OCI-LY7 (cell line): ENCODE results near the gene HERC3.

Experiments used
- CTCF ChIP-seq: fragments of 200-600 bp; sonication (generic); conservative IDR thresholded peaks from 2 replicates; pipeline ENCODE4 v1.5.1; 2014; ENCODE audit warnings: mild to moderate bottlenecking, antibody characterized with exemption, low read length, moderate library complexity, mixed read lengths
- EZH2phosphoT487 ChIP-seq: fragments of 200-600 bp; sonication (generic); IDR thresholded peaks from 2 replicates; pipeline ENCODE4 v1.6.1; 2018; ENCODE audit warnings: low read depth, borderline replicate concordance, mild to moderate bottlenecking, mixed run types, antibody characterized with exemption, low read length, moderate library complexity, mixed read lengths

GRCh38 chr4:88690355-88690754 is 98.1 kb downstream of the HERC3 start:
- TF ChIP-seq CTCF (no peak), EZH2phosphoT487 (no peak)
